ENCODE measurements around the gene SPPL2C.

The SPPL2C gene

DNA sequence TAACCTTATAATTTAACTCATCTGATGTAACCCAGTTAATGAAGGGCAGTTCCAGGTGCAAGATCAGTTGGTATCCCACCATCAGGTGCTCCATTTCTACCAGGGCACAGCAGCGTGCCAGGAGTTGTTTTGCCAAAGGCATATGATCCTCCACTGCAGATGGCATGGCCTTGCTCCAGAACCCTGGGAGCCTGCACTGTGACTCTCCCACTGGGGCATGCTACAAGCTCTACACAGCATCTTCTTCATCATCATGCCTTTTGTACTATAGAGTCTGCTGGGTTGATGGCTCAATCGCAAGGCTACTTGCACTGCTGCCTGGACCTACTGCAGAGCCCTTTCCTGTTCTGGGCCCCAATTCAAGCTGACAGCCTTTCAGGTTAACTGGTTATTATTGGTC lies 38.4 kb downstream of the SPPL2C start:
- no peak for FAIRE-seq
- DNase-seq (ENCODE audit: insufficient read length, low spot score) = no peak
- TF ChIP-seq POU2F2 (IDR thresholded peaks at IDR 0.05; ENCODE audit: low read depth, low read length) (no peak), POLR2AphosphoS5 (IDR thresholded peaks at IDR 0.05; ENCODE audit: low read depth, low read length) (no peak), PAX5 (IDR thresholded peaks at IDR 0.05; ENCODE audit: insufficient read depth, low read length, severe bottlenecking) (no peak), SPI1 (IDR thresholded peaks at IDR 0.05; ENCODE audit: low read depth, low read length) (no peak), TAF1 (IDR thresholded peaks at IDR 0.05; ENCODE audit: low read depth, low read length) (no peak), POLR2A (IDR thresholded peaks at IDR 0.05; ENCODE audit: low read depth, low read length) (no peak)

DNA sequence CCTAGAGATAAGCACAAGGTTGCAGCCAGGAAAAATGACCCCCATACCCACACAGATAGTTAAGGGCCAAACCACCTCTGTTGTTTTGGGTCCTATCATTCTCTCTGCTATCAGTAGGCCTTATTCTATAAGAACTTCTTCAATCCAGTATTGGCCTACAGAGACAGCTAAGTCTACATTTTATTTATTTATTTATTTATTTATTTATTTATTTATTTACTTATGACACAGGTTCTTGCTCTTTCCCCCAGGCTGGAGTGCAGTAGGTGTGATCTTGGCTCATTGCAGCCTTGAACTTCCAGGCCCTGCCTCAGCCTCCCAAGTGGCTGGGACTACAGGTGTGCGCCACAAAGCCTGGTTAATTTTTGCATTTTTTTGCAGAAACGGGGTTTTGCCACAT lies 42.2 kb downstream of the SPPL2C start:
- no peak for TF ChIP-seq PAX5 (IDR thresholded peaks at IDR 0.05; ENCODE audit: insufficient read depth, low read length, severe bottlenecking)
- TF ChIP-seq TAF1 (IDR thresholded peaks at IDR 0.05; ENCODE audit: low read depth, low read length) = no peak
- TF ChIP-seq POLR2AphosphoS5 (IDR thresholded peaks at IDR 0.05; ENCODE audit: low read depth, low read length) = no peak
- TF ChIP-seq POLR2A (IDR thresholded peaks at IDR 0.05; ENCODE audit: low read depth, low read length) = no peak
- no peak for TF ChIP-seq SPI1 (IDR thresholded peaks at IDR 0.05; ENCODE audit: low read depth, low read length)
- no peak for TF ChIP-seq POU2F2 (IDR thresholded peaks at IDR 0.05; ENCODE audit: low read depth, low read length)
- FAIRE-seq (no peak), DNase-seq (ENCODE audit: insufficient read length, low spot score) (no peak)

DNA sequence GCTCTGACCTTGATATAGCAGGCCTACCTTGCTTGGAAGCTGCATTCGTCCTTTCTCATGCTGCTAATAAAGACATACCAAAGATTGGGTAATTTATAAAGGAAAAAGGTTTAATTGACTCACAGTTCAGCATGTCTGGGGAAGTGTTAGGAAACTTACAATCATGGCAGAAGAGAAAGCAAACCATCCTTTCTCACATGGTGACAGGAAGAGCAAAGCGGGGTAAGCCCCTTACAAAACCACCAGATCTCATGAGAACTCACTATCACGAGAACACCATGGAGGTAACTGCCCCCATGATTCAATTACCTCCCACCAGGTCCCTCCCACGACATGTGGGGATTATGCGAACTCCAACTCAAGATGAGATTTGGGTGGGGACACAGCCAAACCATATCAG lies 43.7 kb downstream of the SPPL2C start:
- TF ChIP-seq SPI1 (IDR thresholded peaks at IDR 0.05; ENCODE audit: low read depth, low read length) (no peak), POLR2A (IDR thresholded peaks at IDR 0.05; ENCODE audit: low read depth, low read length) (no peak), POLR2AphosphoS5 (IDR thresholded peaks at IDR 0.05; ENCODE audit: low read depth, low read length) (no peak), POU2F2 (IDR thresholded peaks at IDR 0.05; ENCODE audit: low read depth, low read length) (no peak)
- DNase-seq (ENCODE audit: insufficient read length, low spot score) (no peak), FAIRE-seq (no peak)

DNA sequence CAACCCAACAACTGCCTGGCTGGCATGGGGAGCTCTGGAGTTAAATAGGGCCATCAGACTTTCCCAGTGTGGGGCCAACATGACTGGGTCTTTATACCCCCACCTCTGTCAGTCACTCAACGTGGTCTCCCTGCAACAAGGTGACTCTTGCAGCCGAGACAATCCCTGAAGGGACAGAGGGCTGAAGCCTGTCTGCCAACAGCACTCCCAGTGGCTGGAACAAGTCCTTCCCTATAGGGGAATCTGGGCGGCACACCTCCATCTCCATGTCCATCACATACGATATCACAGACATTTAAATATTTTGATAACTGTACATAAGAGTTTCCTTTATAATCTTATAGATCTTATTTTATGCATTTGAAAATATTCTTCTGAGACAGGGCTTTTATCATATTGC lies 44.9 kb downstream of the SPPL2C start:
- no peak for FAIRE-seq
- no peak for TF ChIP-seq TAF1 (IDR thresholded peaks at IDR 0.05; ENCODE audit: low read depth, low read length)
- TF ChIP-seq SPI1 (IDR thresholded peaks at IDR 0.05; ENCODE audit: low read depth, low read length) = no peak
- TF ChIP-seq PAX5 (IDR thresholded peaks at IDR 0.05; ENCODE audit: insufficient read depth, low read length, severe bottlenecking) = no peak
- TF ChIP-seq POLR2AphosphoS5 (IDR thresholded peaks at IDR 0.05; ENCODE audit: low read depth, low read length) = no peak
- no peak for TF ChIP-seq POU2F2 (IDR thresholded peaks at IDR 0.05; ENCODE audit: low read depth, low read length)
- TF ChIP-seq POLR2A (IDR thresholded peaks at IDR 0.05; ENCODE audit: low read depth, low read length) = no peak
- no peak for DNase-seq (ENCODE audit: insufficient read length, low spot score)

DNA sequence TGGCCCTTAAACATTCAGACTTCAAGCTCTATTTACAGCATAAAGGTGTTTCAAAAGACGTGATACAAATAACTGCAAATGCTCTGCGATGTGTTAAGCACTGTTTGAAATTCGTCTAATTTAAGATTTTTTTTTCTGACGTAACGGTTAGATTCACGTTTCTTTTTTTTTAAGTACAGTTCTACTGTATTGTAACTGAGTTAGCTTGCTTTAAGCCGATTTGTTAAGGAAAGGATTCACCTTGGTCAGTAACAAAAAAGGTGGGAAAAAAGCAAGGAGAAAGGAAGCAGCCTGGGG lies 49.0 kb downstream of the SPPL2C start:
- no peak for DNase-seq (ENCODE audit: insufficient read length, low spot score)
- TF ChIP-seq POLR2AphosphoS5 (IDR thresholded peaks at IDR 0.05; ENCODE audit: low read depth, low read length) (no peak), POLR2A (IDR thresholded peaks at IDR 0.05; ENCODE audit: low read depth, low read length) (no peak), PAX5 (IDR thresholded peaks at IDR 0.05; ENCODE audit: insufficient read depth, low read length, severe bottlenecking) (no peak), SPI1 (IDR thresholded peaks at IDR 0.05; ENCODE audit: low read depth, low read length) (no peak), TAF1 (IDR thresholded peaks at IDR 0.05; ENCODE audit: low read depth, low read length) (no peak), POU2F2 (IDR thresholded peaks at IDR 0.05; ENCODE audit: low read depth, low read length) (no peak)
- FAIRE-seq = no peak

- TF ChIP-seq PAX5 (IDR thresholded peaks at IDR 0.05; ENCODE audit: insufficient read depth, low read length, severe bottlenecking) = no peak
- no peak for TF ChIP-seq POU2F2 (IDR thresholded peaks at IDR 0.05; ENCODE audit: low read depth, low read length)
- TF ChIP-seq TAF1 (IDR thresholded peaks at IDR 0.05; ENCODE audit: low read depth, low read length) = no peak
- TF ChIP-seq POLR2AphosphoS5 (IDR thresholded peaks at IDR 0.05; ENCODE audit: low read depth, low read length) = no peak
- TF ChIP-seq SPI1 (IDR thresholded peaks at IDR 0.05; ENCODE audit: low read depth, low read length) = no peak
- no peak for TF ChIP-seq POLR2A (IDR thresholded peaks at IDR 0.05; ENCODE audit: low read depth, low read length)
- peak; percentile 95 for FAIRE-seq
- peak; percentile 97 for DNase-seq (ENCODE audit: insufficient read length, low spot score)
Observed at GRCh38 chr17:45894022-45894784, 49.5 kb downstream of the SPPL2C start, which contains the start of gene MAPT. TSS of gene MAPT (plus strand) at chr17:45894554. CDS start at chr17:45962338, 67,784 bp downstream.

DNA sequence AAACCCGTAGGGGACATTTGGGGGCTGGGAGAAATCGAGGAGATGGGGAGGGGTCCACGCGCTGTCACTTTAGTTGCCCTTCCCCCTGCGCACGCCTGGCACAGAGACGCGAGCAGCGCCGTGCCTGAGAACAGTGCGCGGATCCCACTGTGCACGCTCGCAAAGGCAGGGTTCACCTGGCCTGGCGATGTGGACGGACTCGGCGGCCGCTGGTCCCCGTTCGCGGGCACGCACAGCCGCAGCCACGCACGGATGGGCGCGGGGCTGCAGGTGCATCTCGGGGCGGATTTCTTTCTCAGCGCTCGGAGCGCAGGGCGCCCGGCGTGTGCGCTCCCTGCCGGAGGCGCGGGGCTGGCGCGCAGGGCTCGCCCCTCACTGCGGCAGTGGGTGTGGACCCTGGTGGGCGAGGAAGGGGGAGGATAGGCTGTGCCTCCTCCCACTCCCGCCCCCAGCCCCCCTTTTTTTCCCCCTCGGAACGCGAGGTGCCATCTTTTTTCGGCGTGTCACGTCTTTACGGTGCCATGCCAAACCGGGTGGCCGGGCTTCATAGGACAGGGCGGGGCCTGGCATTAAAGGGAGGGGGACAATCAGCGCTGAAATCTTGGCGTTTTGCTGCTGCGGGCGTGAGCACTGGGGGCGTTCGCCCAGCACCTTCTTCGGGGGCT lies 50.8 kb downstream of the SPPL2C start:
- DNase-seq (ENCODE audit: insufficient read length, low spot score) (no peak), FAIRE-seq (no peak)

GRCh38 chr17:45895969-45896785 lies 51.5 kb downstream of the SPPL2C start:
- no peak for FAIRE-seq
- TF ChIP-seq POLR2A (IDR thresholded peaks at IDR 0.05; ENCODE audit: low read depth, low read length) (no peak), POLR2AphosphoS5 (IDR thresholded peaks at IDR 0.05; ENCODE audit: low read depth, low read length) (no peak), SPI1 (IDR thresholded peaks at IDR 0.05; ENCODE audit: low read depth, low read length) (no peak), POU2F2 (IDR thresholded peaks at IDR 0.05; ENCODE audit: low read depth, low read length) (no peak), TAF1 (IDR thresholded peaks at IDR 0.05; ENCODE audit: low read depth, low read length) (no peak), PAX5 (IDR thresholded peaks at IDR 0.05; ENCODE audit: insufficient read depth, low read length, severe bottlenecking) (no peak)
- no peak for DNase-seq (ENCODE audit: insufficient read length, low spot score)

More for the DNA sequence above, 50.8 kb downstream of the SPPL2C start:
- TF ChIP-seq POU2F2 (IDR thresholded peaks at IDR 0.05; ENCODE audit: low read depth, low read length) (no peak), SPI1 (IDR thresholded peaks at IDR 0.05; ENCODE audit: low read depth, low read length) (no peak), POLR2AphosphoS5 (IDR thresholded peaks at IDR 0.05; ENCODE audit: low read depth, low read length) (no peak), TAF1 (IDR thresholded peaks at IDR 0.05; ENCODE audit: low read depth, low read length) (no peak), PAX5 (IDR thresholded peaks at IDR 0.05; ENCODE audit: insufficient read depth, low read length, severe bottlenecking) (no peak), POLR2A (IDR thresholded peaks at IDR 0.05; ENCODE audit: low read depth, low read length) (no peak)

Data from GM12891 (cell line).